HepG2 (cell line): ENCODE data around the gene RASA4B. TPM values are rescaled to one million over a fixed set of nuclear protein-coding genes. Genes with fewer than 3 reads are reported as not detected.

ENCODE experiments used
- ATAC-seq: fragments of 200-7000 bp; cut with Tn5 transposase; 3 replicates; pipeline ENCODE4 v1.9.1; 2020; ENCODE audit warnings: mild to moderate bottlenecking, moderate library complexity
- BruUV-seq: library from RNA; stranded (reverse); fragments of 400-500 nt; replicated peaks from 2 replicates; lab custom pipeline; 2021; lab: Mats Ljungman, UMichigan
- CTCF ChIA-PET: fragments of 300-600 bp; formaldehyde crosslinking; extraction: SDS; loops from one replicate; lab custom pipeline; 2021; ENCODE audit warnings: low total read pairs, inconsistent platforms, low intra/inter-chr PET ratio; lab: Yijun Ruan, JAX
- POLR2A ChIA-PET: fragments of 350-600 bp; sonication (Branson Sonifier 250); formaldehyde crosslinking; loops from one replicate; lab custom pipeline; 2020; ENCODE audit warnings: antibody characterized with exemption, inconsistent platforms; lab: Yijun Ruan, JAX
- DNase-seq: peaks from one replicate; pipeline ENCODE4 v3.0.0-alpha.2; 2015; ENCODE audit warnings: low spot score
- FAIRE-seq: peaks from 3 replicates; lab custom pipeline; 2011; peaks lifted over from hg19 to GRCh38; lab: Jason Lieb, UNC
- H2AFZ ChIP-seq: one replicate; pipeline ENCODE4 v1.6.1; 2011; ENCODE audit warnings: low read length, inconsistent platforms
- H3K27ac ChIP-seq: fragments of 300-600 bp; 3 replicates; pipeline ENCODE4 v1.8.0; 2011; ENCODE audit warnings: mixed run types, mild to moderate bottlenecking, mixed read lengths, low read length, inconsistent platforms; ENCODE audit not compliant: insufficient read depth; ENCODE audit errors: extremely low read length
- H3K27me3 ChIP-seq, 2 experiments: fragments of 200-600 bp in 1 of 2; 2 replicates in 1 of 2; 3 replicates in 1 of 2; pipeline versions ENCODE4 v1.6.0 to v1.8.0; 2011; ENCODE audit warnings: low read length in 2 of 2, mild to moderate bottlenecking in 2 of 2, moderate library complexity in 2 of 2, inconsistent platforms in 1 of 2; ENCODE audit not compliant: insufficient read depth in 2 of 2, control insufficient read depth in 1 of 2
- H3K36me3 ChIP-seq, 2 experiments: fragments of 200-600 bp in 1 of 2; replicated peaks in 1 of 2; 2 replicates in 1 of 2; 3 replicates in 1 of 2; pipeline versions ENCODE4 v1.5.1 to v1.8.0; 2011; ENCODE audit warnings: low read length in 2 of 2, inconsistent platforms in 1 of 2; ENCODE audit not compliant: insufficient read depth in 2 of 2, control insufficient read depth in 1 of 2
- H3K4me1 ChIP-seq: 2 replicates; pipeline ENCODE4 v1.5.1; 2012; ENCODE audit warnings: low read length, inconsistent platforms; ENCODE audit not compliant: insufficient read depth
- H3K4me2 ChIP-seq: 2 replicates; pipeline ENCODE4 v1.6.0; 2011; ENCODE audit warnings: low read depth, low read length, inconsistent platforms
- H3K4me3 ChIP-seq, 3 experiments: fragments of 200-600 bp in 1 of 3; sonication (generic), shearing (Covaris generic) in 1 of 3; replicated peaks in 1 of 3; 2 replicates each; pipeline ENCODE4 v1.5.1; 2011 to 2016; ENCODE audit warnings: low read length in 3 of 3, inconsistent platforms in 2 of 3, low read depth in 2 of 3, mild to moderate bottlenecking in 2 of 3, control low read depth in 1 of 3, mixed read lengths in 1 of 3; ENCODE audit not compliant: insufficient read depth in 1 of 3
- H3K79me2 ChIP-seq: one replicate; pipeline ENCODE4 v1.6.1; 2011; ENCODE audit warnings: low read length, inconsistent platforms; ENCODE audit not compliant: insufficient read depth
- H3K9ac ChIP-seq: 2 replicates; pipeline ENCODE4 v1.6.0; 2011; ENCODE audit warnings: mild to moderate bottlenecking, low read depth, low read length, inconsistent platforms; ENCODE audit not compliant: insufficient read depth
- H3K9me3 ChIP-seq: 2 replicates; pipeline ENCODE4 v1.5.1; 2012; ENCODE audit warnings: mild to moderate bottlenecking, low read length
- H4K20me1 ChIP-seq: 2 replicates; pipeline ENCODE4 v1.6.0; 2011; ENCODE audit warnings: inconsistent platforms, mild to moderate bottlenecking, low read length, moderate library complexity; ENCODE audit not compliant: insufficient read depth
- DMTF1 ChIP-seq: sonication (generic); formaldehyde crosslinking; IDR thresholded peaks from 2 replicates; pipeline ENCODE4 v1.4.0; 2020; ENCODE audit warnings: mild to moderate bottlenecking, missing genetic modification reagents
- DRAP1 ChIP-seq: IDR thresholded peaks from 2 replicates; pipeline ENCODE4 v1.6.1; 2016; ENCODE audit warnings: missing genetic modification reagents, missing compliant biosample characterization
- FOXA1 ChIP-seq, 2 experiments: fragments of 450-650 bp in 1 of 2; sonication (generic) in 1 of 2; formaldehyde crosslinking in 1 of 2; IDR thresholded peaks; 2 replicates each; pipeline versions ENCODE4 v1.4.0 to v1.6.1; 2016 to 2020; ENCODE audit warnings: missing genetic modification reagents in 1 of 2
- HMG20A ChIP-seq: IDR thresholded peaks from 2 replicates; pipeline ENCODE4 v1.6.1; 2016; ENCODE audit warnings: borderline replicate concordance
- HMGXB4 ChIP-seq, 2 experiments: sonication (generic) in 1 of 2; formaldehyde crosslinking in 1 of 2; IDR thresholded peaks; 2 replicates each; pipeline versions ENCODE4 v1.4.0 to v1.6.1; 2018 to 2020; ENCODE audit warnings: missing genetic modification reagents in 2 of 2, borderline replicate concordance in 1 of 2, low read depth in 1 of 2, mild to moderate bottlenecking in 1 of 2, missing biosample characterization in 1 of 2
- KDM1A ChIP-seq: IDR thresholded peaks from 2 replicates; pipeline ENCODE4 v1.6.1; 2016; ENCODE audit warnings: missing compliant biosample characterization
- MAFK ChIP-seq, 2 experiments: IDR thresholded peaks in 1 of 2; conservative IDR thresholded peaks in 1 of 2; 2 replicates each; pipeline ENCODE4 v1.6.1; 2011; ENCODE audit warnings: improper control_type of control experiment in 2 of 2, low read length in 2 of 2
- NKX3-1 ChIP-seq: sonication (generic); formaldehyde crosslinking; IDR thresholded peaks from 2 replicates; pipeline ENCODE4 v1.5.0; 2020; ENCODE audit warnings: missing genetic modification reagents
- SP5 ChIP-seq: IDR thresholded peaks from 2 replicates; pipeline ENCODE4 v1.6.1; 2016; ENCODE audit warnings: low read depth, borderline replicate concordance
- ZNF207 ChIP-seq: fragments of 450-650 bp; IDR thresholded peaks from 2 replicates; pipeline ENCODE4 v1.6.1; 2016; ENCODE audit warnings: antibody characterized with exemption, borderline replicate concordance
- ZNF253 ChIP-seq: sonication (generic); formaldehyde crosslinking; IDR thresholded peaks from 2 replicates; pipeline ENCODE4 v1.8.0; 2022; ENCODE audit warnings: mild to moderate bottlenecking, missing genetic modification reagents, borderline replicate concordance
- ZNF430 ChIP-seq: sonication (generic); formaldehyde crosslinking; IDR thresholded peaks from 2 replicates; pipeline ENCODE4 v1.9.0; 2021; ENCODE audit warnings: mild to moderate bottlenecking, missing genetic modification reagents
- ZNF558 ChIP-seq: sonication (generic); formaldehyde crosslinking; IDR thresholded peaks from 2 replicates; pipeline ENCODE4 v1.9.0; 2022; ENCODE audit warnings: mild to moderate bottlenecking, missing genetic modification reagents, borderline replicate concordance
- ZNF710 ChIP-seq: sonication (generic); formaldehyde crosslinking; IDR thresholded peaks from 2 replicates; pipeline ENCODE4 v1.5.0; 2020; ENCODE audit warnings: mild to moderate bottlenecking, missing genetic modification reagents, borderline replicate concordance
- ZNF768 ChIP-seq: sonication (generic); formaldehyde crosslinking; IDR thresholded peaks from 2 replicates; pipeline ENCODE4 v1.4.0; 2020; ENCODE audit warnings: missing genetic modification reagents
- ZNF878 ChIP-seq: sonication (generic); formaldehyde crosslinking; IDR thresholded peaks from 2 replicates; pipeline ENCODE4 v1.8.1; 2023; ENCODE audit warnings: mild to moderate bottlenecking, missing genetic modification reagents, moderate library complexity
- WGBS: methylation state at CpG from one replicate; pipeline ENCODE4 v1.1.6; 2017; ENCODE audit warnings: low lambda C conversion rate; 5-methylcytosine and 5-hydroxymethylcytosine counted together
- in situ Hi-C: cut with HindIII; loops from 2 replicates; pipeline ENCODE4 v1.10.0; 2017; ENCODE audit warnings: low pct_unique_long_range_greater_than_20kb; ENCODE audit not compliant: extremely low pct_ligation_motif_present
- intact Hi-C: fragments of 100-400 bp; cut with micrococcal nuclease; formaldehyde crosslinking; loops from one replicate; pipeline ENCODE4 v1.10.0; 2022; ENCODE audit not compliant: unreplicated experiment
- polyA plus RNA-seq, 8 experiments: library from polyadenylated mRNA; depleted of rRNA in 3 of 8; stranded (reverse) in 7 of 8; unstranded in 1 of 8; fragments of >200 nt; fragmentation: Illumina TruSeq in 4 of 8; extraction: Trizol in 4 of 8; gene quantifications; 2 replicates each; pipeline versions ENCODE4 v1.2.1 to v1.2.3, GENCODE V29; 2011 to 2016; ENCODE audit warnings: low read depth in 4 of 8, missing spikeins in 1 of 8, mixed read lengths in 1 of 8; ENCODE audit not compliant: insufficient read depth in 1 of 8
- total RNA-seq, 5 experiments: library from RNA; depleted of rRNA; stranded (reverse); fragments of >200 nt; fragmentation: Illumina TruSeq; extraction: Trizol; gene quantifications; 2 replicates each; pipeline ENCODE4 v1.2.3, GENCODE V29; 2016; ENCODE audit warnings: low read depth in 1 of 5

RASA4B gene
- total and polyA plus RNA-seq, 2 of the 13 experiments (the other 11 are each of a cell fraction or from before 2014, with no cell fraction given): 0.82 to 1.3 TPM

- Histone ChIP-seq H3K9ac (no peak overlapping the region), H3K27ac (no peak overlapping the region), H3K9me3 (no peaks in the 10 kb centered on the region), H3K27me3 (no peaks in the 10 kb centered on the region), H3K36me3 (no peaks in the 10 kb centered on the region), H3K4me2 (no peak overlapping the region), H4K20me1 (no peaks in the 10 kb centered on the region), H2AFZ (no peak overlapping the region), H3K79me2 (no peaks in the 10 kb centered on the region), H3K4me1 (peaks cover 8% of the 10 kb centered on the region), H3K4me3 (no peak overlapping the region)
- ChIA-PET CTCF (no interaction called here), POLR2A (no interaction called here)
- 94% methylated on average over 36 of the region's 41 CpGs for WGBS
- no peak for DNase-seq
- no peak for ATAC-seq
- in situ Hi-C loops: no loop called here
- FAIRE-seq: no peak
- intact Hi-C loops: no loop called here
- BruUV-seq: no TSS peak
- TF ChIP-seq ZNF710 (no peak), DMTF1 (CRISPR knock-in tag) (no peak), ZNF430 (CRISPR knock-in tag) (no peak), HMG20A (CRISPR knock-in tag) (no peak), ZNF878 (no peak), MAFK (conservative IDR thresholded peaks at IDR 0.05 in 1 of 2, IDR thresholded peaks at IDR 0.05 in 1 of 2; ENCODE audit: low read length in 2 of 2) (no peak), ZNF558 (no peak), ZNF253 (CRISPR knock-in tag) (no peak), HMGXB4 (CRISPR knock-in tag; IDR thresholded peaks at IDR 0.05; ENCODE audit: borderline replicate concordance in 1 of 2, low read depth in 1 of 2) (no peak), DRAP1 (CRISPR knock-in tag) (no peak), FOXA1 (IDR thresholded peaks at IDR 0.05) (no peak), FOXA1 (CRISPR knock-in tag; IDR thresholded peaks at IDR 0.05) (no peak), KDM1A (CRISPR knock-in tag) (no peak), SP5 (CRISPR knock-in tag) (no peak), ZNF207 (no peak), ZNF768 (CRISPR knock-in tag) (no peak), NKX3-1 (no peak)
These were observed 71.0 kb downstream of the RASA4B start for GRCh38 chr7:102446387-102447156.
